C4-2B (cell line): Measurements from ENCODE around the gene LIPN.

Experiments used
- CTCF ChIP-seq: fragments of 450-650 bp; conservative IDR thresholded peaks from 2 replicates; pipeline ENCODE4 v1.5.1; 2017; ENCODE audit warnings: mild to moderate bottlenecking
- ZFX ChIP-seq: fragments of 450-650 bp; IDR thresholded peaks from 2 replicates; pipeline ENCODE4 v1.6.1; 2017

- no peak for TF ChIP-seq CTCF
- no peak for TF ChIP-seq ZFX
Measured at GRCh38 chr10:88754287-88754686, 5.5 kb upstream of the LIPN start.
